ENCODE data around the gene CABP2. TPM values are rescaled to one million over a fixed set of nuclear protein-coding genes. Genes with fewer than 3 reads are reported as not detected.
"Not testable (repeated sequence)": the region's sequence is repeated elsewhere in the genome, so short reads cannot be mapped to it uniquely, and the experiment has no call there.

The CABP2 gene
- total and polyA plus RNA-seq, 7 experiments from 2014 or later: not detected

- Mint-ChIP-seq H3K27me3 (no peaks in the 10 kb centered on the region), H3K36me3 (peaks cover 10 to 34% (median 19%) of the 10 kb centered on the region in 5 donors), H3K4me3 (no peak overlapping the region), H3K4me1 (peaks cover 21 to 37% (median 31%) of the 10 kb centered on the region in 7 donors), H3K9me3 (peaks cover 0 to 2% (median 0%) of the 10 kb centered on the region in 11 donors), H3K27ac (peak overlapping the region in 2 of 9 donors; percentile 81 to 82)
- Histone ChIP-seq H3K27ac (ENCODE audit: low read depth, low read length) (no peak overlapping the region), H3K9me3 (ENCODE audit: control insufficient read depth in 2 of 3, low read length in 3 of 3) (no peaks in the 10 kb centered on the region), H3K4me1 (ENCODE audit: control insufficient read depth in 2 of 2, insufficient read depth in 2 of 2, low read length in 2 of 2) (peaks cover 19 to 20% of the 10 kb centered on the region in 2 donors), H3K27me3 (ENCODE audit: control insufficient read depth in 2 of 2, insufficient read depth in 2 of 2, low read length in 2 of 2) (no peaks in the 10 kb centered on the region), H3K4me3 (ENCODE audit: low read length) (no peak overlapping the region), H3K36me3 (ENCODE audit: control insufficient read depth in 2 of 3, insufficient read depth in 3 of 3, low read length in 3 of 3) (peaks cover 8 to 90% (median 28%) of the 10 kb centered on the region in 3 experiments)
- intact Hi-C loops (cut with micrococcal nuclease): no loop called here
- CTCF ChIA-PET: interaction anchor here (1.3 kb wide), 1 partner anchor 145 kb away, joined by 3 read pairs; no protein-coding TSS in a partner anchor
- no peak for ATAC-seq
- POLR2A ChIA-PET: interaction anchor here (0.8 to 1.9 kb wide), 7 partner anchors 8 to 138 kb away, joined by 3 to 5 read pairs (median 3); partner anchors contain the start of genes AIP, POLD4 and TMEM134
- DNase-seq: no peak
These were observed 32.5 kb downstream of the CABP2 start for GRCh38 chr11:67490727-67491065.

GRCh38 chr11:67489885-67490726 is 33.1 kb downstream of the CABP2 start:
- Histone ChIP-seq H3K9me3 (ENCODE audit: control insufficient read depth in 2 of 3, low read length in 3 of 3) (no peaks in the 10 kb centered on the region), H3K27me3 (ENCODE audit: control insufficient read depth in 2 of 2, insufficient read depth in 2 of 2, low read length in 2 of 2) (no peaks in the 10 kb centered on the region), H3K27ac (ENCODE audit: low read depth, low read length) (peak overlapping the region; percentile 21), H3K36me3 (ENCODE audit: control insufficient read depth in 2 of 3, insufficient read depth in 3 of 3, low read length in 3 of 3) (peaks cover 8 to 84% (median 28%) of the 10 kb centered on the region in 3 experiments), H3K4me1 (ENCODE audit: control insufficient read depth in 2 of 2, insufficient read depth in 2 of 2, low read length in 2 of 2) (peaks cover 21% of the 10 kb centered on the region in 2 donors), H3K4me3 (ENCODE audit: low read length) (no peak overlapping the region)
- Mint-ChIP-seq H3K36me3 (peaks cover 10 to 36% (median 18%) of the 10 kb centered on the region in 5 donors), H3K4me3 (peak overlapping the region in 1 of 10 donors; percentile 70), H3K4me1 (peaks cover 23 to 39% (median 35%) of the 10 kb centered on the region in 7 donors), H3K9me3 (peaks cover 0 to 2% (median 0%) of the 10 kb centered on the region in 11 donors), H3K27ac (peak overlapping the region in 8 of 9 donors; percentile 25 to 81 (median 68)), H3K27me3 (no peaks in the 10 kb centered on the region)
- ATAC-seq: no peak
- no peak for DNase-seq
- POLR2A ChIA-PET: interaction anchor here (0.8 to 1.9 kb wide), 9 partner anchors 7 to 137 kb away, joined by 3 to 5 read pairs (median 3); partner anchors contain the start of genes AIP, POLD4 and TMEM134
- CTCF ChIA-PET: interaction anchor here (0.5 to 1.3 kb wide), 2 partner anchors 103 to 144 kb away, joined by 3 read pairs; no protein-coding TSS in a partner anchor
- intact Hi-C loops (cut with micrococcal nuclease): loop anchor here in 1 of 2 donors (10.0 kb wide), 1 partner anchor 1205 kb away; the partner anchor contains the start of gene YIF1A

GRCh38 chr11:67489203-67489884 is 33.9 kb downstream of the CABP2 start:
- peaks cover 10 to 44% (median 18%) of the 10 kb centered on the region in 5 donors for H3K36me3 Mint-ChIP-seq
- Histone ChIP-seq H3K9me3 (ENCODE audit: control insufficient read depth in 2 of 3, low read length in 3 of 3) (no peaks in the 10 kb centered on the region), H3K4me3 (ENCODE audit: low read length) (no peak overlapping the region), H3K27me3 (ENCODE audit: control insufficient read depth in 2 of 2, insufficient read depth in 2 of 2, low read length in 2 of 2) (no peaks in the 10 kb centered on the region), H3K4me1 (ENCODE audit: control insufficient read depth in 2 of 2, insufficient read depth in 2 of 2, low read length in 2 of 2) (peaks cover 28% of the 10 kb centered on the region in 2 donors), H3K27ac (ENCODE audit: low read depth, low read length) (peak overlapping the region; percentile 61), H3K36me3 (ENCODE audit: control insufficient read depth in 2 of 3, insufficient read depth in 3 of 3, low read length in 3 of 3) (peaks cover 8 to 78% (median 28%) of the 10 kb centered on the region in 3 experiments)
- peak overlapping the region in 8 of 9 donors; percentile 38 to 85 (median 70) for H3K27ac Mint-ChIP-seq
- ATAC-seq (no peak), DNase-seq (no peak)
- H3K4me3 Mint-ChIP-seq: peak overlapping the region in 2 of 10 donors; percentile 15 to 70
- peaks cover 0 to 2% (median 0%) of the 10 kb centered on the region in 11 donors for H3K9me3 Mint-ChIP-seq
- peaks cover 31 to 47% (median 43%) of the 10 kb centered on the region in 7 donors for H3K4me1 Mint-ChIP-seq
- ChIA-PET CTCF (interaction anchor here (0.5 kb wide), 1 partner anchor 103 kb away, joined by 3 read pairs; no protein-coding TSS in a partner anchor), POLR2A (interaction anchor here (0.6 to 1.8 kb wide), 8 partner anchors 21 to 144 kb away, joined by 3 to 12 read pairs (median 3); partner anchors contain the start of genes POLD4, PPP1CA, RAD9A and TBC1D10C)
- intact Hi-C loops (cut with micrococcal nuclease): loop anchor here in 1 of 2 donors (10.0 kb wide), 1 partner anchor 1205 kb away; the partner anchor contains the start of gene YIF1A
- H3K27me3 Mint-ChIP-seq: no peaks in the 10 kb centered on the region

- Histone ChIP-seq H3K36me3 (ENCODE audit: control insufficient read depth in 2 of 3, insufficient read depth in 3 of 3, low read length in 3 of 3) (peaks cover 5 to 51% (median 20%) of the 10 kb centered on the region in 3 experiments), H3K27ac (ENCODE audit: low read depth, low read length) (peak overlapping the region; percentile 80), H3K27me3 (ENCODE audit: control insufficient read depth in 2 of 2, insufficient read depth in 2 of 2, low read length in 2 of 2) (no peaks in the 10 kb centered on the region), H3K4me1 (ENCODE audit: control insufficient read depth in 2 of 2, insufficient read depth in 2 of 2, low read length in 2 of 2) (peaks cover 42 to 44% of the 10 kb centered on the region in 2 donors), H3K4me3 (ENCODE audit: low read length) (peak overlapping the region; percentile 10), H3K9me3 (ENCODE audit: control insufficient read depth in 2 of 3, low read length in 3 of 3) (no peaks in the 10 kb centered on the region)
- peaks cover 49 to 67% (median 59%) of the 10 kb centered on the region in 7 donors for H3K4me1 Mint-ChIP-seq
- H3K9me3 Mint-ChIP-seq: no peaks in the 10 kb centered on the region
- H3K27ac Mint-ChIP-seq: peak overlapping the region; percentile 88 to 100 (median 98)
- DNase-seq (peak in 1 of 9 donors; percentile 74), ATAC-seq (no peak)
- peaks cover 10 to 50% (median 18%) of the 10 kb centered on the region in 5 donors for H3K36me3 Mint-ChIP-seq
- peak overlapping the region; percentile 83 to 98 (median 92) for H3K4me3 Mint-ChIP-seq
- ChIA-PET POLR2A (interaction anchor here (0.6 to 5.9 kb wide), 11 partner anchors 15 to 369 kb away, joined by 3 to 122 read pairs (median 32); partner anchors contain the start of genes CDK2AP2, PITPNM1, PPP1CA and PTPRCAP), CTCF (interaction anchor here (0.7 to 0.9 kb wide), 2 partner anchors 19 to 99 kb away, joined by 3 read pairs; partner anchors contain the start of gene PITPNM1)
- H3K27me3 Mint-ChIP-seq: peaks cover 0 to 5% (median 0%) of the 10 kb centered on the region in 5 donors
- intact Hi-C loops (cut with micrococcal nuclease): loop anchor here in 1 of 2 donors (10.0 kb wide), 1 partner anchor 1202 kb away; the partner anchor contains the start of gene YIF1A
These were observed 36.6 kb downstream of the CABP2 start for GRCh38 chr11:67486481-67487195.

- H3K4me3 ChIP-seq (ENCODE audit: low read length): peak overlapping the region; percentile 10
- H3K27ac Mint-ChIP-seq: peak overlapping the region; percentile 88 to 100 (median 98)
- H3K27me3 ChIP-seq (ENCODE audit: control insufficient read depth in 2 of 2, insufficient read depth in 2 of 2, low read length in 2 of 2); H3K27me3 Mint-ChIP-seq; ATAC-seq; H3K9me3 ChIP-seq (ENCODE audit: control insufficient read depth in 2 of 3, low read length in 3 of 3); H3K9me3 Mint-ChIP-seq: not testable (repeated sequence)
- ChIA-PET CTCF (interaction anchor here (0.6 to 3.7 kb wide), 4 partner anchors 21 to 104 kb away, joined by 3 to 11 read pairs (median 4); partner anchors contain the start of gene PTPRCAP), POLR2A (interaction anchor here (0.6 to 5.9 kb wide), 14 partner anchors 9 to 1608 kb away, joined by 3 to 122 read pairs (median 4); partner anchors contain the start of genes CDK2AP2, PITPNM1, PPP1CA and PTPRCAP)
- H3K4me1 Mint-ChIP-seq: peaks cover 49 to 67% (median 59%) of the 10 kb centered on the region in 7 donors
- peaks cover 10 to 48% (median 15%) of the 10 kb centered on the region in 5 donors for H3K36me3 Mint-ChIP-seq
- peak overlapping the region; percentile 80 for H3K27ac ChIP-seq (ENCODE audit: low read depth, low read length)
- H3K36me3 ChIP-seq (ENCODE audit: control insufficient read depth in 2 of 3, insufficient read depth in 3 of 3, low read length in 3 of 3): peaks cover 5 to 44% (median 20%) of the 10 kb centered on the region in 3 experiments
- intact Hi-C loops (cut with micrococcal nuclease): loop anchor here in 1 of 2 donors (10.0 kb wide), 1 partner anchor 1201 kb away; the partner anchor contains the start of gene YIF1A
- H3K4me3 Mint-ChIP-seq: peak overlapping the region; percentile 83 to 98 (median 92)
- DNase-seq: peak in 4 of 9 donors; percentile 20 to 56 (median 30)
- peaks cover 42 to 44% of the 10 kb centered on the region in 2 donors for H3K4me1 ChIP-seq (ENCODE audit: control insufficient read depth in 2 of 2, insufficient read depth in 2 of 2, low read length in 2 of 2)
These were observed 37.3 kb downstream of the CABP2 start for GRCh38 chr11:67485873-67486361.

All from naive thymus-derived CD4-positive, alpha-beta T cell (primary cell).